Nasal cavity respiratory epithelium epithelial cell of viscerocranial mucosa (primary cell): ENCODE results near the gene ENTPD2. TPM values are rescaled to one million over a fixed set of nuclear protein-coding genes. Genes with fewer than 3 reads are reported as not detected.

ENCODE experiments used
- total RNA-seq: library from RNA; depleted of rRNA; stranded (reverse); fragments of >200 nt; gene quantifications from 2 replicates; pipeline ENCODE4 v1.2.3, GENCODE V29; 2014

ENTPD2 gene
- total RNA-seq, result 1.8 and 3.1 TPM in 2 replicates

DNA sequence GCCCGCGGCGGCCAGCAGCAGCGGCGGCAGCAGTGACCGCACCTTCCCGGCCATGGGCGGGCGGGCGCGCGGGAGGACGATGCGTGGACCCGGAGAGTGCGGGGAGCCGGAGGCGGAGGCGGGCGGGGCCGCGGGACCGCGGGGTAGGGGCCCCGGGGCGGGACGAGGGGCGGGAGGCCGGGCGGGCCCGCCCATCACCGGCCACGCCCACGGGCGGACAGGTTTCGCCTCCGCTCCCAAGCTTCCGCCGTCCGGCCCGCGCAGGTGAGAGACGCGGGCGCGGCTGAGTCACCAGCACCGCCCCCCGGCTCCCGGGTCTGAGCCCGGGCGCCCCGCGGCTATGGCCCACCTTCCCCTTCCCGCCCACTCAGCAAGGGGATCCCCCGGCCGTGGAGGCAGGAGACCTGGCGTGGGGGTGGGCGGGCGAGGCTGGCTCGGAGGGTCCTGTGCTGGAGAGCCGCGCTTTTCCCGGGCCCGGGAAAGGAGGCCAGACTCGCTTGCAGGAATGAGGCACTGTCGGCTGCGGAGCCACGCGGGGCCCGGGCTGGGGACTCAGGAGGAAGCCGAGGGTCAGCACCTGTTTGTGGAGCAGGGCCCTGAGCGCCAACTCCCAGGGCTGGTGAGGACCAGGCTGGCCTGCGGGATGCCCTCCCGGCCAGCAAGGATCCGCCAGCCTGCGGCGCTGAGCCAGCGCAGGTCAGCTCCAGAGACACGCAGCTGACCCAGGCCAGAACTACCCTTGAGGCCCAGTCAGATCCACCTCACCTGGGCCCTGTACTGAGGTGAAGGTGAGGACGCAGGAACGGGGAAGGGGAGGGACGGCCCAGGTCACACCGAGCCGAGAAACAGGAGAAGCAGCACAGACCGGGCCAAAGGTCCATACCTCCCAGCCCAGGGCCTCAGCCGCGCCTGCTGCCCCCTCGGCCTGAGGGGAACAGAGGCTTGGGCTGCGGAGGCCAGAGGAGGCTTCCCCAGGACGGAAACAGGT, at the start of gene ENTPD2:
Gene ENTPD2, minus strand, starts transcription at position 118 of the 988 bp plus-strand sequence. Its CDS starts 64 bp downstream, at position 54.

DNA sequence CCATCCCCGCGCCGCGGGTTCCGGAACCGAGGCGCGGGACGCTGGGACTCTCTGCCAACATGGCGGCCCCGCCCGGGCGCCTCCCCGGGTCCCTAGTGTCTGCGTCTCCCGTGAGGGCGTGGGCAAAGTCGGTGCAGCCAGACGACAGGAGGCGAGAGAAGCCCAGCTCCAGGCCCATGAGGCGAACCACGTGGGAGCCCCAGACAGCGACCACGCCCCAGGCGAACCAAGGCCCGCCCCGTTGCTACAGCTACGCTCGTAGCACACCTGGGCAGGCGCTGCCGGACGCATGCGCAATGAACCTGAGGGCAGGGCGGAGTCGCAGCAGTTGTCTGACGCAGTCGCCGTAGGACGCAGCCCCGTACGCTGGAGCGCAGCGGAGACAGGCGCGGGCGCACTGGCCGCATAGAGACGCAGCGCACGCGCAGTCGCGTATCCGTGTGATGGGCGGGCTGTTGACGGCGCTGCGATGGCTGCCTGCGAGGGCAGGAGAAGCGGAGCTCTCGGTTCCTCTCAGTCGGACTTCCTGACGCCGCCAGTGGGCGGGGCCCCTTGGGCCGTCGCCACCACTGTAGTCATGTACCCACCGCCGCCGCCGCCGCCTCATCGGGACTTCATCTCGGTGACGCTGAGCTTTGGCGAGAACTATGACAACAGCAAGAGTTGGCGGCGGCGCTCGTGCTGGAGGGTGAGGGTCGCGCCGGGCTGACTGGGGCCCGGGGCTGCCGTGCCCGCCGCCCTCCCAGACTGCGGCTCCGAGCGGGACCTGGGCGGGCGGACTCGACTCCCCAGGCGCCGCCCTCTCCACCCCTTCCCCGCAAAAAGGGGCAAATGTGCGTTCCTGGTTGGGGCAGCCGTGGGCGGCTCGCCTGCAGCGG, 32.9 kb upstream of the ENTPD2 start, which contains the start of gene MAN1B1:
Gene MAN1B1, plus strand, starts transcription at position 455 of the 878 bp plus-strand sequence. Its CDS starts 15 bp downstream, at position 470.

DNA sequence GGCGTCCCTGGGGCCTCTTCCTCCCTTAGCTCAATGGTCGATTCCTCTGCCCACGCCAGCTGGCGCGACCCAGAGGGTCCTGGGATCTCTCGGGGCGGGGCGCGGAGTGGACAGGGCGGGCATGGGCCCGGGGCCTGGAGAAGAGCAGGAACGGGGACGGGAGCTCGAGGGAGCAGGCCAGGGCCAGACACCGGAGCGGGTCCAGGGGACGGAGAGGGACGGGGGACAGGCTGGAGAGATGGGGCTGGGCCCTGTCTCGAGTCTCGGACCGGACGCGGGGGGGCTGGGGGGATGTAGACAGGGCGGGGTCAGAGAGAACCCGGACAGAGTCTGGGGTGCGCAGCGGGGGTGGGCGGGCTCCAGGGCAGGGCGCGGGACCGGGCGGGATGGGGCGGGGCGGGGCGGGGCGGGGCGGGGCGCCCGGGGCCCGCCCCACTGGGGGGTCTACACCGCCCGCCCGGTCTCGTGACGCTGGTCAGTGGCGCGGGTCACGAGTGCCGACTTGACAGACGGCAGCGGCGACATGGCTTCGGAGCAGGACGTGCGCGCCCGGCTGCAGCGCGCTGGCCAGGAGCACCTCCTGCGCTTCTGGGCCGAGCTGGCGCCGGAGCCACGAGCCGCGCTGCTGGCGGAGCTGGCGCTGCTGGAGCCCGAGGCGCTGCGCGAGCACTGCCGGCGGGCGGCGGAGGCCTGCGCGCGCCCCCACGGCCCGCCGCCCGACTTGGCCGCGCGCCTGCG, 23.3 kb upstream of the ENTPD2 start, which contains the start of gene UAP1L1:
Gene UAP1L1, plus strand, starts transcription at position 508 of the 738 bp plus-strand sequence. Its CDS starts 16 bp downstream, at position 524.

DNA sequence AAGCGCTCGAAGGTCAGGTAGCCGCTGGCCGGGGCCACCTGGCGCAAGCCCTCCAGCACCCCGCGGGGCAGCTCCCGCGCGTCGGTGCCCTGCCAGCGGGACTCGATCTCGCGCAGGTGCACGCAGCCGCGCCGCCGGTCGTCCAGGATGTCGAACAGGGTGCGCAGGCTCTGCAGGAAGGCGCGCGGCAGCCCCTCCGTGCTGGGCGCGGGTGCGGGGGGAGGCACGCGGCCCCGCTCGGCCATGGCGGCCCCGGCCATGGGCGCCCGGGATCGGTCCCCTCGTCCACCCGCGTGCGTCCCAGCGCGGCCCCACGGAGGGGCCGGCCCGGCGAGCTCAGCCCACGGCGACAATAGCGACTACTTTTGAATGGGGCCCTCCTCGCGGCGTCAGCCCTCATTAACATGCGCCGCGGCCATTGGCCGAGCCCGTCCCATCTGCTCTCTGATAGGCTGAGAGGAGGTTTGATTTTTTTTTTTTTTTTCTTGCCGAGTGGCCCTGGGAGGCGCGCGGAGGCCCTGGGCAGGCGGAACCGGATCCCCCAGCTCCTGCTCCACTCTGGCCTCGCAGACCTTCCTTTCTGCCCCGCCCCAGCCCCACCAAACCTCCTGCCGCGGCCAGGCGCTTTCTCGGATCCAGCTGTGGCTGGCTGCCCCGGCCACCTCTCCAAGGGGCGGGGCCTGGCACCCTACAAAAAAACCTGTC, 16.5 kb upstream of the ENTPD2 start, which contains the start of gene SAPCD2:
Gene SAPCD2, minus strand, starts transcription at position 357 of the 705 bp plus-strand sequence. Its CDS starts 97 bp downstream, at position 260.

DNA sequence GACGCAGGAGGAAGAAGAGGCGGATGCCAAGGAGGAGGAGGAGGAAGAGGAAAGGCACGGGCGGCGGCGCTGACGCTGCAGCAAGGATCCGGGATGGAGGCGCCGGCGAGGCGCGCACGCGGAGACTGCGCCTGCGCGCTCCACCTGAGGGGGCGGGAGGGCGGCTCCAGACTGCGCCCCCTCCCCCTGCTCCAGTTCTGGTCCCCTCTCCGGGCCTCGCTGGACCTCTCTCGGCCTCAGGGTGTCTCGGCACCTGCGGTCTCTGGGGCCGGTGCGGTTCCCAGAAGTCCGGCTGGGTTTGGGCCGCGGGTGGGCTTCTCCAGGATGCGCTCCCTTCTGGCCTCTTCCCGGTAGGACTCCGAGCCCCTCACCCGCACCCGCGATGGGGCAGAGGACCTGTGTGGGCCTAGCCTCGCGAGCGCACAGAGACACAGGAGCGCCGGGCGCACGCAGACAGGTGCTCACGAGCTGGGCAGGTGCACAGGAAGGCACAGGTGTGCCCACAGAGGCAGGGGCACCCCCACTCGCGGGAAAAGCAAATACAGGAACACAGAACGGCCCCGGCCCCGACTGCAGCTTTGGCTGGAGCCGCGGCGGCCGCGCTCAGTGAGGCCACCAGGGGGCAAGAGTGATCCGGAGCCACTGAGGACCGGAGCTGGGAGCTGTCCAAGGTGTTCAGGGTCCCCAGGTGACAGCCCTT, 7.6 kb downstream of the ENTPD2 start, which contains the start of gene NPDC1:
Gene NPDC1, minus strand, starts transcription at position 90 of the 700 bp plus-strand sequence. CDS start 188 bp downstream, outside the sequence.

DNA sequence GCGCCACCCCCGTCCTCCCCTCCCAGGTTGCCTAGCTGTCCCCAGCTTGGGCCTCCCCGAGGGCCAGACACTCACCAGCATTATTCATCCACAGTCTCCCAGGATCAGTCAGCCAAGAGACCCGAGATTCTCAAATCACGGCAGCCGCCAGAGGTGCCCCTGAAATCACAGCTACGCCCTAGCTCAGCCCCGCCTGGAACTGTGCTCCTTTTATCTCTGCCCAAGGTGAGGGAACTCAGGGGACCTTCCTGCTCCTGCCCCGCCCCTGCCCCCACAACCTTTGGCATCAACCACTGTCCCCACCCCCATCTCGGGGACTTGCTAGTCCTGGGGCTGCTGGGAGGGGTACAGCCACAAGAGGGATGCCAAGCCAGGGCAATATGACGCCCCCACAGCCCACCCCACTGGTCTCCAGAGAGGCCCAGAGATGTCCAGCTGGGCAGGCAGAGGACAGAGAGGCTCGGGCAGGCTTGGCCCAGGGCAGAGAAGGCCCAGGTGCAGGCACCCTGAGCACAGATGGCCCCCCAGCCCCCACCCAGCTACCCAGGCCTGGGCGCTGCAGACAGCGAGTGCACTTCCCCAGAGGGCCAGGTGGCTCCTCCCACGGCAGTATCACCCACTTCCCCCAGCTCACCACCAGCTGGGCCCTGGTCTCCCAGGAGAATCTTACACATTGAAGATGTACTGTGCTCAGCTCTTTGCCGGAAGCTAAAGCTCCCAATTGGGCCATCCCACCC, 21.8 kb downstream of the ENTPD2 start, which contains the start of gene FUT7:
Gene FUT7, minus strand, starts transcription at position 185 of the 737 bp plus-strand sequence. Its CDS starts 97 bp downstream, at position 88.

DNA sequence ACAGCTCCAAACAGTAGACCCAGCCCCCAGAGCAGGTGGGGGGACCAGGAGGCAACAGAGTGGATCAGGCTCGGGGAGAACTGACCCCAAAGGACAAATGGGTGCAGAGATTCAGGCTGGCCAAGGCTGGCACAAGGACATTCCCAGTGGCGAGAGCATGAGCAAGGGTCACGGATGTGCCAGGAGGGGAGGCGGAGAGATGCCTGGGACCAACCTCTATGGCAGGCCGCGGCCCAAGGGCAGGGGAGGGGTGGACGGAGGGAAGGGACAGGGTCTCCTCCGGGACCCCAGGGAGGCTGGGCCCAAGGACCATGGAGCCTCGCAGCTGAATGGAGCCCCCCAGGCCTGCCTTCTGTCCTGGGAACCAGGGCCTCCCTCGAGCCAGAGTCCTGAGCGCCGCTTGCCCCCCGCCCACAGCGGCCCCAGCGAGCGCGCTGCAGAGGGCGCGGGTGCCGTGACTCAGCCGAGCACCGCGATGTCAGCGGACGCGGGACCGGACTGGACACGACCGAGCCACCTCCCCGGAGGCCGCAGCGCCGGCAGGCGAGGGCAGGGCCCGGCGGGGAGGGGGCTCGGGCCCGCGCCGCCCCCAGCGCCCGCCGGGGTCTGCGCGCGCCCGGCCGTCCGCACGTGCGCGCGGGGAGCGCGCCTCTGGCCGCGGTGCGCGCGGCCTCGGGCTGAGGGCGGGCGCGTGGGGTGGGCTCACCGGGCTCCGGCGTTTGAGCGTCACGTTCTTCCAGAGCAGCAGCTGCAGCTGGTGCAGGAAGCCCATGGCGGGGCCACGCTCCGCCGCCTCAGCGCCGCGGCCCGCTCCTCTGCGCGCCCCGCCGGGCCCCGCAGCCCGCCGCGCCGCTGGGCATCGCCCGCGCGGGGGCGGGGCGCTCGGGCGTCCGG, 26.2 kb downstream of the ENTPD2 start, which contains the start of gene ABCA2:
Gene ABCA2, minus strand, starts transcription at position 869 of the 894 bp plus-strand sequence. Its CDS starts 97 bp downstream, at position 772.

Other genes with a start within 250 kb of the ENTPD2 start
- gene RABL6, start 246.1 kb downstream of the ENTPD2 start, total RNA-seq, result 73.4 and 86.8 TPM in 2 replicates
- gene AJM1, start 211.6 kb downstream of the ENTPD2 start, total RNA-seq, result 2.1 and 3.4 TPM in 2 replicates
- 88.2 and 91.8 TPM in 2 replicates for gene PHPT1, start 204.7 kb downstream of the ENTPD2 start, total RNA-seq
- gene MAMDC4, start 201.7 kb downstream of the ENTPD2 start, total RNA-seq, result 1.4 and 6.5 TPM in 2 replicates
- gene EDF1, start 187.8 kb downstream of the ENTPD2 start, total RNA-seq, result 269 and 274 TPM in 2 replicates
- gene TRAF2, start 167.5 kb downstream of the ENTPD2 start, total RNA-seq, result 9.9 and 24.1 TPM in 2 replicates
- gene FBXW5, start 109.3 kb downstream of the ENTPD2 start, total RNA-seq, result 107 and 164 TPM in 2 replicates
- gene C8G, start 108.8 kb downstream of the ENTPD2 start, total RNA-seq, result 0.28 TPM in 1 of 2 replicates, not detected in the other
- gene LCN12, start 101.8 kb downstream of the ENTPD2 start, total RNA-seq, result 0.34 TPM in 1 of 2 replicates, not detected in the other
- not detected in 2 replicates for gene PTGDS, start 76.6 kb downstream of the ENTPD2 start, total RNA-seq
- not detected in 2 replicates for gene LCNL1, start 71.1 kb downstream of the ENTPD2 start, total RNA-seq
- 7.8 and 9.9 TPM in 2 replicates for gene PAXX, start 61.6 kb downstream of the ENTPD2 start, total RNA-seq
- gene CLIC3, start 57.5 kb downstream of the ENTPD2 start, total RNA-seq, result 4.4 and 6.7 TPM in 2 replicates
- gene ABCA2, start 25.8 kb downstream of the ENTPD2 start, total RNA-seq, result 4.1 and 48.2 TPM in 2 replicates
- gene FUT7, start 22.0 kb downstream of the ENTPD2 start, total RNA-seq, result not detected in 2 replicates
- gene NPDC1, start 7.9 kb downstream of the ENTPD2 start, total RNA-seq, result 3.8 and 16.7 TPM in 2 replicates
- 0.85 and 2.1 TPM in 2 replicates for gene SAPCD2, start 16.5 kb upstream of the ENTPD2 start, total RNA-seq
- 4.8 and 6.3 TPM in 2 replicates for gene UAP1L1, start 23.5 kb upstream of the ENTPD2 start, total RNA-seq
- gene MAN1B1, start 32.9 kb upstream of the ENTPD2 start, total RNA-seq, result 62.5 and 67.1 TPM in 2 replicates
- 62.2 and 81.7 TPM in 2 replicates for gene DPP7, start 60.7 kb upstream of the ENTPD2 start, total RNA-seq
- 0.57 and 1.0 TPM in 2 replicates for gene GRIN1, start 85.1 kb upstream of the ENTPD2 start, total RNA-seq
- gene LRRC26, start 116.0 kb upstream of the ENTPD2 start, total RNA-seq, result 2.1 TPM in 1 of 2 replicates, not detected in the other
- gene TMEM210, start 118.0 kb upstream of the ENTPD2 start, total RNA-seq, result not detected in 2 replicates
- gene ANAPC2, start 134.5 kb upstream of the ENTPD2 start, total RNA-seq, result 17.4 and 24.1 TPM in 2 replicates
- 46.5 and 57.4 TPM in 2 replicates for gene SSNA1, start 134.6 kb upstream of the ENTPD2 start, total RNA-seq
- gene TPRN, start 146.7 kb upstream of the ENTPD2 start, total RNA-seq, result 3.6 and 4.8 TPM in 2 replicates
- gene TMEM203, start 151.6 kb upstream of the ENTPD2 start, total RNA-seq, result 33.0 and 38.3 TPM in 2 replicates
- gene NDOR1, start 151.6 kb upstream of the ENTPD2 start, total RNA-seq, result 5.8 and 7.3 TPM in 2 replicates
- gene RNF208, start 168.2 kb upstream of the ENTPD2 start, total RNA-seq, result 0.34 and 0.78 TPM in 2 replicates
- gene CYSRT1, start 171.1 kb upstream of the ENTPD2 start, total RNA-seq, result 1.6 and 3.8 TPM in 2 replicates
- gene RNF224, start 173.4 kb upstream of the ENTPD2 start, total RNA-seq, result under 0.01 and 0.28 TPM in 2 replicates
- under 0.01 TPM in 1 of 2 replicates, not detected in the other for gene SLC34A3, start 176.8 kb upstream of the ENTPD2 start, total RNA-seq
- 97.1 and 124 TPM in 2 replicates for gene TUBB4B, start 187.2 kb upstream of the ENTPD2 start, total RNA-seq
- not detected in 2 replicates for gene STPG3, start 197.2 kb upstream of the ENTPD2 start, total RNA-seq
- gene NELFB, start 201.3 kb upstream of the ENTPD2 start, total RNA-seq, result 54.0 and 66.1 TPM in 2 replicates
- 14.7 and 34.9 TPM in 2 replicates for gene TOR4A, start 223.7 kb upstream of the ENTPD2 start, total RNA-seq
- 6.2 and 23.3 TPM in 2 replicates for gene NRARP, start 248.2 kb upstream of the ENTPD2 start, total RNA-seq